Activated CD8-positive, alpha-beta memory T cell treated with anti-CD3 and anti-CD28 coated beads, Interleukin-2, amount 10 ng/mL, durations not matched to agents 7 days and 5 days (primary cell): ENCODE data around the gene TSHZ2. TPM values are rescaled to one million over a fixed set of nuclear protein-coding genes. Genes with fewer than 3 reads are reported as not detected.
"Not testable (repeated sequence)": the region's sequence is repeated elsewhere in the genome, so short reads cannot be mapped to it uniquely, and the experiment has no call there.

Source experiments
- ATAC-seq: fragments of 150-1000 bp; cut with Tn5 transposase; one replicate; pipeline ENCODE4 v1.10.0; 2021; ENCODE audit warnings: moderate library complexity
- CTCF ChIA-PET: fragments of 350-600 bp; sonication (Branson Sonifier 250); formaldehyde crosslinking; loops from one replicate; lab custom pipeline; 2021; ENCODE audit warnings: antibody characterized with exemption; lab: Charles Lee
- DNase-seq: peaks from one replicate; pipeline ENCODE4 v3.0.0-alpha.2; 2020
- H3K27ac Mint-ChIP-seq: one replicate; pipeline ENCODE4 v1.8.0; 2021; ENCODE audit warnings: mild to moderate bottlenecking, mixed read lengths
- H3K27me3 Mint-ChIP-seq: one replicate; pipeline ENCODE4 v1.8.0; 2021; ENCODE audit warnings: mixed read lengths
- H3K36me3 Mint-ChIP-seq: one replicate; pipeline ENCODE4 v1.8.0; 2021; ENCODE audit warnings: mild to moderate bottlenecking, mixed read lengths
- H3K4me1 Mint-ChIP-seq: one replicate; pipeline ENCODE4 v1.8.0; 2021; ENCODE audit warnings: mixed read lengths
- H3K4me3 Mint-ChIP-seq: one replicate; pipeline ENCODE4 v1.8.0; 2021; ENCODE audit warnings: mild to moderate bottlenecking, moderate library complexity, mixed read lengths
- H3K9me3 Mint-ChIP-seq: one replicate; pipeline ENCODE4 v1.8.0; 2022; ENCODE audit warnings: low read depth, mixed read lengths
- total RNA-seq, 2 experiments: library from RNA; stranded (reverse); gene quantifications; one replicate each; pipeline ENCODE4 v1.2.3, GENCODE V29; 2021

Gene TSHZ2
- total RNA-seq, 2 experiments from 2014 or later, result 0.18 to 1.9 TPM

GRCh38 chr20:53425481-53425880 is 453.3 kb downstream of the TSHZ2 start:
- H3K36me3 Mint-ChIP-seq, result peaks cover 5% of the 10 kb centered on the region
- DNase-seq, result no peak
- peaks cover 5% of the 10 kb centered on the region for H3K27me3 Mint-ChIP-seq
- peaks cover 2% of the 10 kb centered on the region for H3K9me3 Mint-ChIP-seq
- H3K4me3 Mint-ChIP-seq, result no peak overlapping the region
- H3K27ac Mint-ChIP-seq, result no peak overlapping the region
- no peak for ATAC-seq
- CTCF ChIA-PET, result no interaction called here
- H3K4me1 Mint-ChIP-seq, result peaks cover 12% of the 10 kb centered on the region

- Mint-ChIP-seq H3K4me3 (no peak overlapping the region), H3K27me3 (peaks cover 5% of the 10 kb centered on the region), H3K4me1 (peaks cover 12% of the 10 kb centered on the region), H3K9me3 (peaks cover 2% of the 10 kb centered on the region), H3K36me3 (peaks cover 5% of the 10 kb centered on the region), H3K27ac (no peak overlapping the region)
- CTCF ChIA-PET, result no interaction called here
- DNase-seq (no peak), ATAC-seq (no peak)
Measured at GRCh38 chr20:53425941-53426340, 453.8 kb downstream of the TSHZ2 start.

- H3K4me1 Mint-ChIP-seq, result peaks cover 12% of the 10 kb centered on the region
- no peak overlapping the region for H3K4me3 Mint-ChIP-seq
- H3K36me3 Mint-ChIP-seq, result peaks cover 5% of the 10 kb centered on the region
- DNase-seq (no peak), ATAC-seq (no peak)
- peaks cover 5% of the 10 kb centered on the region for H3K27me3 Mint-ChIP-seq
- H3K9me3 Mint-ChIP-seq, result peaks cover 2% of the 10 kb centered on the region
- H3K27ac Mint-ChIP-seq, result no peak overlapping the region
- CTCF ChIA-PET, result no interaction called here
Measured at GRCh38 chr20:53426766-53427312, 454.7 kb downstream of the TSHZ2 start.

DNA sequence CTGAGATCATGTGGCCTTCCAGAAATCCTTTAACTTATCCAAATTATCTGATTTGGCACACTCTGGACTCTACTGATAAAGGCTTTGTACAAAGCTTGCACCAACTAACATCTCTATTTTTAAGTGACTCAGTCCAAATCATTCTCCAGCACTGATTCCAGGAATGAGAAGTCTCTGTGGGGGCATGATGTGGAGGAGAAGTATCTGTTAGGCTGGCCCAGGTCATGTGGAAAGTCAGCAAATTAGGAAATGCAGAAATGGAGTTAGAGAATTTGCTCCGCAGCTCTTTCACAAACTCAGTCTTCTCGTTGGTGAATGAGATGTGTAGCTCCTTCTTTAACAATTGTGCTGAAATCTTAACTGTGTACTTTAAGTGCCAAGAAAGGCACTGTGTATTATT is 455.8 kb downstream of the TSHZ2 start:
- no peak overlapping the region for H3K4me3 Mint-ChIP-seq
- no peak for DNase-seq
- ATAC-seq, result no peak
- peaks cover 12% of the 10 kb centered on the region for H3K4me1 Mint-ChIP-seq
- H3K27ac Mint-ChIP-seq, result no peak overlapping the region
- peaks cover 7% of the 10 kb centered on the region for H3K27me3 Mint-ChIP-seq
- peaks cover 5% of the 10 kb centered on the region for H3K36me3 Mint-ChIP-seq
- CTCF ChIA-PET, result interaction anchor here (1.4 kb wide), 1 partner anchor 13 kb away, joined by 3 read pairs; no protein-coding TSS in a partner anchor
- H3K9me3 Mint-ChIP-seq, result peaks cover 2% of the 10 kb centered on the region

- CTCF ChIA-PET, result interaction anchor here (1.4 kb wide), 1 partner anchor 14 kb away, joined by 3 read pairs; no protein-coding TSS in a partner anchor
- H3K27ac Mint-ChIP-seq, result no peak overlapping the region
Measured at GRCh38 chr20:53428588-53428987, 456.4 kb downstream of the TSHZ2 start.

DNA sequence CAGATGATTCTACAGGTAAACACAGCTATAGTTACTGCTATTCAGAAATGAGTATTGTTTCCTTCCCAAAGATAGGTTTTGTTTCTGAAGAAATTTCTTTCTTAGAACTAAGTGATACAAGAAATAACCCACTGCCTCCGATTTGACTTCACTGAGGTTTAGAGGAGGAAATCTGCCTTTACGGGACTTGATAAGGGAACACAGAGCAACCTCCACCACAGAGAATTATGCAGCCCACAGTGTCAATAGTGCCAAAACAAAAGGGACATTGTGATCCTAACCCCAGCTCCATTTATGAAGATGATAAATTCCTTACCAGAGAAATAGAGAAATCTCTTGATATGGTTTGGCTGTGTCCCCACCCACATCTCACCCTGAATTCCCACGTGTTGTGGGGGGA is 456.8 kb downstream of the TSHZ2 start:
- H3K4me3 Mint-ChIP-seq, result no peak overlapping the region
- H3K27ac Mint-ChIP-seq, result no peak overlapping the region
- CTCF ChIA-PET, result interaction anchor here (1.2 to 1.4 kb wide), 2 partner anchors 14 to 16 kb away, joined by 3 read pairs; no protein-coding TSS in a partner anchor
- no peak for ATAC-seq
- no peak for DNase-seq
- H3K4me1 Mint-ChIP-seq, result peaks cover 12% of the 10 kb centered on the region
- H3K9me3 Mint-ChIP-seq, result peaks cover 2% of the 10 kb centered on the region
- H3K36me3 Mint-ChIP-seq, result peaks cover 5% of the 10 kb centered on the region
- H3K27me3 Mint-ChIP-seq, result peaks cover 4% of the 10 kb centered on the region

More at GRCh38 chr20:53428588-53428987, 456.4 kb downstream of the TSHZ2 start:
- H3K9me3 Mint-ChIP-seq, result peaks cover 2% of the 10 kb centered on the region
- H3K4me3 Mint-ChIP-seq, result no peak overlapping the region
- H3K36me3 Mint-ChIP-seq, result peaks cover 5% of the 10 kb centered on the region
- ATAC-seq, result no peak
- peaks cover 12% of the 10 kb centered on the region for H3K4me1 Mint-ChIP-seq
- H3K27me3 Mint-ChIP-seq, result peaks cover 4% of the 10 kb centered on the region
- DNase-seq, result no peak

- no peaks in the 10 kb centered on the region for H3K36me3 Mint-ChIP-seq
- no peaks in the 10 kb centered on the region for H3K9me3 Mint-ChIP-seq
- no peak overlapping the region for H3K27ac Mint-ChIP-seq
- ATAC-seq, result no peak
- H3K27me3 Mint-ChIP-seq, result peaks cover 2% of the 10 kb centered on the region
- CTCF ChIA-PET, result no interaction called here
- no peak for DNase-seq
- no peaks in the 10 kb centered on the region for H3K4me1 Mint-ChIP-seq
- H3K4me3 Mint-ChIP-seq, result no peak overlapping the region
Measured at GRCh38 chr20:53434662-53435061, 462.5 kb downstream of the TSHZ2 start.

DNA sequence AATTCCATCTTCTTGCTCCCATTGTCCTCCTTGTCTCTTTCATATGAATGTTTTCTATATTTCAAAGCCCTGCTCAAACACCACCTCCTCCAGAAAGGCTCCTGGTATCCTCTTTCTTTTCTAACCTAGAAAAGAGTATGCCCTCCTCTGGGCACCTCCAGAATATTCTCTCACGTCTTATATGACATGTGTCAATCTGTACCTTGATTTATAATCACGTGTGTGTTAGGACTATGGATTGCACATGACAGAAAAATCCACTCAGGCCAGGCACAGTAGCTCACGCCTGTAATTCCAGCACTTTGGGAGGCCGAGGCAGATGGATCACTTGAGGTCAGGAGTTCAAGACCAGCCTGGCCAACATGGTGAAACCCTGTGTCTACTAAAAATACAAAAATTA is 464.8 kb downstream of the TSHZ2 start:
- H3K4me1 Mint-ChIP-seq, DNase-seq, H3K27ac Mint-ChIP-seq, CTCF ChIA-PET, H3K4me3 Mint-ChIP-seq, H3K36me3 Mint-ChIP-seq, H3K27me3 Mint-ChIP-seq, H3K9me3 Mint-ChIP-seq, ATAC-seq: not testable (repeated sequence)

DNA sequence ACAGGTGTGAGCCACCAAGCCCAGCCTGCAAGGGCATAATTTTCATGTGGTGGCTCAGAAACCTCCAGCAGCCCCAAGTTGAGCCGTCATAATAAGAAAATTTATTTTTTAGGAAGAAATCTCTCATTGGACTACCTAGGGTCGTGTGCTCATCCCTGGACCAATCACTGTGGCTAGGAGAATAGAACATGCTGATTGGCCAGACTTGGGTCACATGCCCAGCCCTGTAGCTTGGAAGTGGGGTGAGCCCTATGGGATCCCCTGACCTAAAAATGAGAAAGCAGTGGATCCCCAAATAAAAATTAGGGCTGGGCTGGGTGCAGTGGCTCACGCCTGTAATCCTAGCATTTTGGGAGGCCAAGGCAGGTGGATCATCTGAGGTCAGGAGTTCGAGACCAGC is 466.2 kb downstream of the TSHZ2 start:
- Mint-ChIP-seq H3K36me3 (no peaks in the 10 kb centered on the region), H3K27ac (no peak overlapping the region), H3K9me3 (no peaks in the 10 kb centered on the region), H3K4me1 (no peaks in the 10 kb centered on the region), H3K27me3 (no peaks in the 10 kb centered on the region), H3K4me3 (no peak overlapping the region)
- CTCF ChIA-PET, result interaction anchor here (0.6 kb wide), 1 partner anchor 1134 kb away, joined by 4 read pairs; no protein-coding TSS in a partner anchor
- DNase-seq, result no peak
- no peak for ATAC-seq

- no peak overlapping the region for H3K27ac Mint-ChIP-seq
- H3K36me3 Mint-ChIP-seq, result no peaks in the 10 kb centered on the region
- no peaks in the 10 kb centered on the region for H3K27me3 Mint-ChIP-seq
- ATAC-seq (no peak), DNase-seq (no peak)
- no peaks in the 10 kb centered on the region for H3K4me1 Mint-ChIP-seq
- no peak overlapping the region for H3K4me3 Mint-ChIP-seq
- CTCF ChIA-PET, result interaction anchor here (0.6 kb wide), 1 partner anchor 1133 kb away, joined by 4 read pairs; no protein-coding TSS in a partner anchor
- H3K9me3 Mint-ChIP-seq, result no peaks in the 10 kb centered on the region
Measured at GRCh38 chr20:53439046-53439445, 466.9 kb downstream of the TSHZ2 start.

- Mint-ChIP-seq H3K4me3 (no peak overlapping the region), H3K36me3 (no peaks in the 10 kb centered on the region), H3K9me3 (no peaks in the 10 kb centered on the region), H3K27ac (no peak overlapping the region), H3K27me3 (no peaks in the 10 kb centered on the region), H3K4me1 (no peaks in the 10 kb centered on the region)
- ATAC-seq (no peak), DNase-seq (no peak)
- CTCF ChIA-PET, result no interaction called here
Measured at GRCh38 chr20:53439616-53440015, 467.5 kb downstream of the TSHZ2 start.

DNA sequence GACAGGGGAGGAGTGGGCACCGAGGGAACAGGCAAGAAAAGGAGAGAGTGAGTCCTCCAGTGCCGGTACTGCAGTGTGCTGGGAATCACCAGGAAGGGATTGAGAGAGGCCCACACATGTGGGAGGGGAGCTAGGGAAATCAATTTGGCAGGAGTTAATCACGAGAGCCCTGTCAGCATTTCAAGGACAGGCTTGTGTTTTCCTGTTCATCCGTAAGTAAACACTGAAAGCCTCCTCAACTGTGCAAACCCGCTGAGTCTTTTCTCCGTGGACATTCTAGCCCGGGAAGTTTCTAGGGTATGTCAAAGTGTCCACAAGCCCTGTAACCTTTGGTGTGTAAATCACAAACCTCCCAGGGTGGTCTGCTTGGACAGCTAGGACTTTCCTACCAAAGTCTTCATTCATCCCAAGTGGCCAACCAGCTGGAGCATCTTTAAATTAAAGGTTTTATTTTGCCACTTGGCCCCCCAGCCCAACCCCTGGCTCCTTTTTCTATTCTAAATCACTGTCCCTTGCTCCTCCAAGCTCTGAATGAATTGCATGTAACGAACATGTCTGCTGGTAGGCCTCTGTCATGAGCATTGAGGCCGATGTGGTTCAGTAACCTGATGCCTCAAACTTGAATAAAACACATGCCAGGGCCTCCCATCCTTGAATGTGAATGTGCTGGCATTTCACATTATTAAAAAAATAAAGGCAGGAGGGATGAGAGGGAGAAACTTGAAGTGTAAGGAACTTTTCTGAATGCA is 472.4 kb downstream of the TSHZ2 start:
- CTCF ChIA-PET, result no interaction called here
- H3K27ac Mint-ChIP-seq, result no peak overlapping the region
- no peaks in the 10 kb centered on the region for H3K4me1 Mint-ChIP-seq
- no peak overlapping the region for H3K4me3 Mint-ChIP-seq
- peaks cover 9% of the 10 kb centered on the region for H3K9me3 Mint-ChIP-seq
- no peaks in the 10 kb centered on the region for H3K27me3 Mint-ChIP-seq
- H3K36me3 Mint-ChIP-seq, result peaks cover 2% of the 10 kb centered on the region
- no peak for ATAC-seq
- no peak for DNase-seq

GRCh38 chr20:53445321-53445731 is 473.2 kb downstream of the TSHZ2 start:
- Mint-ChIP-seq H3K4me3 (no peak overlapping the region), H3K27me3 (no peaks in the 10 kb centered on the region), H3K9me3 (peaks cover 9% of the 10 kb centered on the region), H3K27ac (no peak overlapping the region), H3K36me3 (peaks cover 2% of the 10 kb centered on the region), H3K4me1 (no peaks in the 10 kb centered on the region)
- no peak for DNase-seq
- CTCF ChIA-PET, result no interaction called here
- ATAC-seq, result no peak

DNA sequence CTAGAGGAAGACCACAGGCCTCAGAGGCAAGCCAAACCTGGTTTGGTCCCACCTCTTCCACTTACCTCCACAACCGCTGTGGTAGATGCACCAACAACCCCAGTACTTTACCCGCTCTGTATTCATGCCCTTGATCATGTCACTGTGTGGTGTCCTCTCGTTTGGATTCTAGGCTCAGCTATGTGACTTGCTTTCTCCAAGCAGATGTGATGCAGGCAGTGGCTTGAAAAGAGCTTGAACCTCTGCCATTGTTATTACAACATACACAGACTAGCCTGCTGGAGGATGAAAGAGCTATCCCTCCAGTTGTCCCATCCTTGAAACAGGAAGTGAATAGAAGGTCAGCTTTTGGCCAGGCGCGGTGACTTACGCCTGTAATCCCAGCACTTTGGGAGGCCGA is 473.8 kb downstream of the TSHZ2 start:
- ATAC-seq (no peak), DNase-seq (no peak)
- Mint-ChIP-seq H3K36me3 (peaks cover 2% of the 10 kb centered on the region), H3K4me3 (no peak overlapping the region), H3K4me1 (no peaks in the 10 kb centered on the region), H3K27me3 (no peaks in the 10 kb centered on the region), H3K9me3 (peaks cover 9% of the 10 kb centered on the region), H3K27ac (no peak overlapping the region)
- CTCF ChIA-PET, result no interaction called here
